Activated CD8-positive, alpha-beta memory T cell treated with anti-CD3 and anti-CD28 coated beads, Interleukin-2, amount 50 U/mL, for 48 hours (primary cell): ENCODE data around the gene HSPB9.
"Not testable (repeated sequence)": the region's sequence is repeated elsewhere in the genome, so short reads cannot be mapped to it uniquely, and the experiment has no call there.

Source experiments
- DNase-seq: peaks from one replicate; pipeline ENCODE4 v3.0.0-alpha.2; 2020

Gene HSPB9

GRCh38 chr17:42120161-42120769, 2.3 kb upstream of the HSPB9 start:
- DNase-seq = no peak

GRCh38 chr17:42120770-42121769, 1.5 kb upstream of the HSPB9 start, which contains the start of gene KAT2A:
Gene KAT2A (minus strand): TSS chr17:42121367. CDS start chr17:42121304, 63 bp downstream.
- DNase-seq = peak; percentile 89

- DNase-seq = no peak
These were observed 1.7 kb downstream of the HSPB9 start for GRCh38 chr17:42124256-42124655.

GRCh38 chr17:42125565-42125964, 3.0 kb downstream of the HSPB9 start:
- no peak for DNase-seq

GRCh38 chr17:42126836-42127235, 4.2 kb downstream of the HSPB9 start:
- DNase-seq = no peak

GRCh38 chr17:42127414-42127813, 4.8 kb downstream of the HSPB9 start:
- no peak for DNase-seq

- no peak for DNase-seq
These were observed 6.7 kb downstream of the HSPB9 start for GRCh38 chr17:42129109-42129837.

- no peak for DNase-seq
These were observed 7.8 kb downstream of the HSPB9 start for GRCh38 chr17:42130310-42130936.

- no peak for DNase-seq
These were observed 8.6 kb downstream of the HSPB9 start for GRCh38 chr17:42131232-42131631.

GRCh38 chr17:42131981-42132432, 9.4 kb downstream of the HSPB9 start:
- no peak for DNase-seq

GRCh38 chr17:42132941-42133340, 10.3 kb downstream of the HSPB9 start:
- no peak for DNase-seq

GRCh38 chr17:42133461-42134041, 10.9 kb downstream of the HSPB9 start:
- no peak for DNase-seq

- no peak for DNase-seq
These were observed 12.5 kb downstream of the HSPB9 start for GRCh38 chr17:42135151-42135550.

- DNase-seq = no peak
These were observed 13.4 kb downstream of the HSPB9 start for GRCh38 chr17:42135664-42136653.

GRCh38 chr17:42136654-42137051, 14.0 kb downstream of the HSPB9 start:
- DNase-seq = no peak

- DNase-seq = no peak
These were observed 16.3 kb downstream of the HSPB9 start for GRCh38 chr17:42138749-42139492.

GRCh38 chr17:42140690-42141089, 18.1 kb downstream of the HSPB9 start:
- not testable (repeated sequence) for DNase-seq

- no peak for DNase-seq
These were observed 18.8 kb downstream of the HSPB9 start for GRCh38 chr17:42141382-42141781.

- no peak for DNase-seq
These were observed 19.8 kb downstream of the HSPB9 start for GRCh38 chr17:42142371-42142896.

GRCh38 chr17:42143138-42143537, 20.5 kb downstream of the HSPB9 start:
- DNase-seq = not testable (repeated sequence)
